D341Med (cell line): ENCODE measurements around the gene CELF2.
"Not testable (repeated sequence)": the region's sequence is repeated elsewhere in the genome, so short reads cannot be mapped to it uniquely, and the experiment has no call there.

ENCODE experiments used
- DNase-seq: peaks from one replicate; pipeline ENCODE4 v3.0.0; 2012; ENCODE audit warnings: low spot score

CELF2 gene

GRCh38 chr10:11017570-11018431 is at the start of gene CELF2:
Gene CELF2, plus strand, starts transcription at chr10:11017872. Its CDS starts 218 bp downstream, at chr10:11018090.
- DNase-seq, result peak; percentile 84

GRCh38 chr10:10968257-10968588 is 49.4 kb upstream of the CELF2 start:
- no peak for DNase-seq

GRCh38 chr10:10973310-10973709 is 44.4 kb upstream of the CELF2 start:
- no peak for DNase-seq

GRCh38 chr10:10975647-10976046 is 42.0 kb upstream of the CELF2 start:
- no peak for DNase-seq

GRCh38 chr10:10976652-10977051 is 41.0 kb upstream of the CELF2 start:
- DNase-seq, result no peak

- no peak for DNase-seq
Observed at GRCh38 chr10:10977226-10977956, 40.3 kb upstream of the CELF2 start.

GRCh38 chr10:10977978-10978377 is 39.7 kb upstream of the CELF2 start:
- DNase-seq, result no peak

GRCh38 chr10:10985361-10985760 is 32.3 kb upstream of the CELF2 start:
- no peak for DNase-seq

GRCh38 chr10:10986606-10987005 is 31.1 kb upstream of the CELF2 start:
- DNase-seq, result no peak

- no peak for DNase-seq
Observed at GRCh38 chr10:10987111-10987510, 30.6 kb upstream of the CELF2 start.

- no peak for DNase-seq
Observed at GRCh38 chr10:10989669-10990068, 28.0 kb upstream of the CELF2 start.

- no peak for DNase-seq
Observed at GRCh38 chr10:10991144-10991543, 26.5 kb upstream of the CELF2 start.

- no peak for DNase-seq
Observed at GRCh38 chr10:10992072-10992471, 25.6 kb upstream of the CELF2 start.

- DNase-seq, result no peak
Observed at GRCh38 chr10:10992961-10993714, 24.5 kb upstream of the CELF2 start.

GRCh38 chr10:10993785-10994184 is 23.9 kb upstream of the CELF2 start:
- DNase-seq, result no peak

- DNase-seq, result no peak
Observed at GRCh38 chr10:10994360-10994759, 23.3 kb upstream of the CELF2 start.

GRCh38 chr10:10995120-10995519 is 22.6 kb upstream of the CELF2 start:
- DNase-seq, result no peak

- no peak for DNase-seq
Observed at GRCh38 chr10:10996966-10997620, 20.6 kb upstream of the CELF2 start.

- DNase-seq, result not testable (repeated sequence)
Observed at GRCh38 chr10:10999501-10999900, 18.2 kb upstream of the CELF2 start.

GRCh38 chr10:11002485-11002884 is 15.2 kb upstream of the CELF2 start:
- DNase-seq, result no peak

- no peak for DNase-seq
Observed at GRCh38 chr10:11002916-11003315, 14.8 kb upstream of the CELF2 start.

GRCh38 chr10:11003679-11004078 is 14.0 kb upstream of the CELF2 start:
- DNase-seq, result no peak
